A673 (cell line): ENCODE measurements around the gene DPYD. TPM values are rescaled to one million over a fixed set of nuclear protein-coding genes. Genes with fewer than 3 reads are reported as not detected.

ENCODE experiments used
- BruUV-seq: library from RNA; stranded (reverse); fragments of 400-500 nt; replicated peaks from 2 replicates; lab custom pipeline; 2021; lab: Mats Ljungman, UMichigan
- CTCF ChIA-PET: fragments of 300-600 bp; sonication (Branson Sonifier 250); formaldehyde crosslinking; loops from one replicate; lab custom pipeline; 2022; ENCODE audit warnings: antibody characterized with exemption; lab: Charles Lee
- POLR2A ChIA-PET: fragments of 300-600 bp; sonication (Branson Sonifier 250); formaldehyde crosslinking; loops from one replicate; lab custom pipeline; 2022; ENCODE audit warnings: antibody characterized with exemption; ENCODE audit not compliant: low non-redundant PET; lab: Charles Lee
- DNase-seq: peaks from one replicate; pipeline ENCODE4 v3.0.0-alpha.2; 2015; ENCODE audit warnings: low spot score
- H3K27ac ChIP-seq: fragments of 200-600 bp; sonication (generic); 2 replicates; pipeline ENCODE4 v1.5.1; 2016; ENCODE audit warnings: mixed run types, low read depth, mild to moderate bottlenecking, mixed read lengths, antibody characterized with exemption, low read length; ENCODE audit not compliant: poor library complexity, severe bottlenecking
- H3K27me3 ChIP-seq: fragments of 200-600 bp; sonication (generic); replicated peaks from 2 replicates; pipeline ENCODE4 v1.6.1; 2017; ENCODE audit warnings: mixed run types, low read depth, mild to moderate bottlenecking, mixed read lengths, antibody characterized with exemption, low read length; ENCODE audit not compliant: insufficient read depth, poor library complexity
- H3K36me3 ChIP-seq: fragments of 200-600 bp; sonication (generic); 2 replicates; pipeline ENCODE4 v1.6.1; 2016; ENCODE audit warnings: mixed run types, mild to moderate bottlenecking, mixed read lengths, antibody characterized with exemption, low read length; ENCODE audit not compliant: insufficient read depth, poor library complexity, severe bottlenecking
- H3K4me1 ChIP-seq: fragments of 200-600 bp; sonication (generic); 2 replicates; pipeline ENCODE4 v1.6.1; 2017; ENCODE audit warnings: mixed run types, mild to moderate bottlenecking, mixed read lengths, antibody characterized with exemption, low read length; ENCODE audit not compliant: insufficient read depth, poor library complexity, severe bottlenecking
- H3K4me3 ChIP-seq: fragments of 200-600 bp; sonication (generic); 2 replicates; pipeline ENCODE4 v1.5.1; 2016; ENCODE audit warnings: low read depth, mixed run types, mild to moderate bottlenecking, mixed read lengths, low read length; ENCODE audit not compliant: poor library complexity, severe bottlenecking
- H3K9me3 ChIP-seq: fragments of 200-600 bp; sonication (generic); 2 replicates; pipeline ENCODE4 v1.6.1; 2016; ENCODE audit warnings: mixed run types, low read depth, mild to moderate bottlenecking, mixed read lengths, antibody characterized with exemption, low read length; ENCODE audit not compliant: poor library complexity, severe bottlenecking
- EZH2 ChIP-seq: fragments of 200-600 bp; sonication (generic); IDR thresholded peaks from 2 replicates; pipeline ENCODE4 v1.6.1; 2017; ENCODE audit warnings: borderline replicate concordance, low read depth, mild to moderate bottlenecking, mixed read lengths, antibody characterized with exemption, low read length; ENCODE audit not compliant: poor library complexity, severe bottlenecking
- intact Hi-C: fragments of 100-400 bp; cut with micrococcal nuclease; formaldehyde crosslinking; loops from one replicate; pipeline ENCODE4 v1.10.0; 2022; ENCODE audit not compliant: unreplicated experiment
- total RNA-seq: library from RNA; stranded (reverse); gene quantifications from 2 replicates; pipeline ENCODE4 v1.2.3, GENCODE V29; 2021
- TF ChIP-seq, protein P1 (sequence below): fragments of 300-800, 200-600 bp; sonication (generic); conservative IDR thresholded peaks from 2 replicates; pipeline ENCODE4 v1.5.1; 2017; ENCODE audit warnings: low read depth, mild to moderate bottlenecking, antibody characterized with exemption, low read length, moderate library complexity, mixed read lengths

DPYD gene
- total RNA-seq, 1 experiment from 2014 or later = 13.4 TPM

DNA sequence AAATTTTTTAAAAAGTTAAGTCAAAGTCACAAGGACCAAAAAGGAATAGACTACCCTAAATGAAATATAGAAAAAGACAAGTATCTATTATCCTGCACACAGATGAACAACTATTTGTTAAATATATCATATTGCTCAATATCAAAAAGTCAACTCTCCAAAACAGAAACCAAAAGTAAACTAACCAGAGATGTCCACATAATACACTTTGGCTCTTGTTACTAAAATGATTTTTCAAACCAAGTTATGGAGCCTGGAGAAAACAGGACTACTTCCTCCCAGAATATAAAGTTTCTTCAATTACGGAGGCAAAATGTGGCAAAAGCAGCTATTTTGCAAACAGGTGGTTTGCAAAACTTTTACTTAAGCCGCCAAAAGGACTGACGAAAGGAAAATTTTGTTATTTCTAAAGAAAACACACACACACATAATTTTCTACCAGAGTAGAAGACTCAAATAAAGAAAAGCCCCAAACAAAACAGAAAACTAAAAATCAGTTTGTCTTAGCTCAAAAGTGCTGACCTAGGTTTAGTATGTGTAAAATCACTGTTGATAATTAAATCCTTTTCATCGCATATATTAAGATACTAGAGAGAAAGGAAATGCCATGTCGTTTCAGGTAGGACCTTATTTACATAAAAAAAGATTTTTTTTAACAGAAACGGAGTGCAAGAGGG, 1.1 kb downstream of the DPYD start:
- ChIA-PET POLR2A (no interaction called here), CTCF (no interaction called here)
- Histone ChIP-seq H3K9me3 (no peaks in the 10 kb centered on the region), H3K27me3 (no peaks in the 10 kb centered on the region), H3K27ac (peak overlapping the region; percentile 67), H3K4me3 (peak overlapping the region; percentile 84), H3K4me1 (peaks cover 32% of the 10 kb centered on the region), H3K36me3 (no peaks in the 10 kb centered on the region)
- DNase-seq = no peak
- intact Hi-C loops = loop anchor here (5.0 kb wide), 1 partner anchor 128 kb away; no protein-coding TSS in a partner anchor
- no TSS peak for BruUV-seq
- TF ChIP-seq, protein P1, sequence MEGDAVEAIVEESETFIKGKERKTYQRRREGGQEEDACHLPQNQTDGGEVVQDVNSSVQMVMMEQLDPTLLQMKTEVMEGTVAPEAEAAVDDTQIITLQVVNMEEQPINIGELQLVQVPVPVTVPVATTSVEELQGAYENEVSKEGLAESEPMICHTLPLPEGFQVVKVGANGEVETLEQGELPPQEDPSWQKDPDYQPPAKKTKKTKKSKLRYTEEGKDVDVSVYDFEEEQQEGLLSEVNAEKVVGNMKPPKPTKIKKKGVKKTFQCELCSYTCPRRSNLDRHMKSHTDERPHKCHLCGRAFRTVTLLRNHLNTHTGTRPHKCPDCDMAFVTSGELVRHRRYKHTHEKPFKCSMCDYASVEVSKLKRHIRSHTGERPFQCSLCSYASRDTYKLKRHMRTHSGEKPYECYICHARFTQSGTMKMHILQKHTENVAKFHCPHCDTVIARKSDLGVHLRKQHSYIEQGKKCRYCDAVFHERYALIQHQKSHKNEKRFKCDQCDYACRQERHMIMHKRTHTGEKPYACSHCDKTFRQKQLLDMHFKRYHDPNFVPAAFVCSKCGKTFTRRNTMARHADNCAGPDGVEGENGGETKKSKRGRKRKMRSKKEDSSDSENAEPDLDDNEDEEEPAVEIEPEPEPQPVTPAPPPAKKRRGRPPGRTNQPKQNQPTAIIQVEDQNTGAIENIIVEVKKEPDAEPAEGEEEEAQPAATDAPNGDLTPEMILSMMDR = no peak
- no peak for TF ChIP-seq EZH2

DNA sequence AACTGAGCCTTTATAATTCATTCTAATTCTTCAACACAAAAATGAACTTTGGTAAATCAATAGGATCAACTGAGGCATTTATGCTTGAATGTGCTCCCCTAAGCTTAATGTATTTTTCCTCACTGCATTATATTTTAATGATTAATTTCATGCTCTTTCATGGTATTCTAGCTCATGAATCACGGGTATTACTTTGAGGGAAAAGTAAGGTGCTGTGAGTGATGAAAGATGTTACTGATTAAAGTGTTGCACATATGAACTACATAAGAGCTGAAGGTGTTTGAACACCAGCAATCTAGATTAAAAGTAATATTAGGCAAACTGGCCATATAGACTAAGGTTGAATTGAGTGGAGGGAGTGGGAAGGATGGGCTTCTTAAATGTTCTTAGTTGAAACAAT, 1.9 kb downstream of the DPYD start:
- Histone ChIP-seq H3K9me3 (no peaks in the 10 kb centered on the region), H3K4me1 (peaks cover 39% of the 10 kb centered on the region), H3K4me3 (peak overlapping the region; percentile 84), H3K36me3 (no peaks in the 10 kb centered on the region), H3K27me3 (no peaks in the 10 kb centered on the region), H3K27ac (no peak overlapping the region)
- no peak for DNase-seq
- TSS peak; percentile 24 for BruUV-seq
- intact Hi-C loops = no loop called here
- TF ChIP-seq, protein P1 = no peak
- no peak for TF ChIP-seq EZH2
- ChIA-PET POLR2A (no interaction called here), CTCF (no interaction called here)

DNA sequence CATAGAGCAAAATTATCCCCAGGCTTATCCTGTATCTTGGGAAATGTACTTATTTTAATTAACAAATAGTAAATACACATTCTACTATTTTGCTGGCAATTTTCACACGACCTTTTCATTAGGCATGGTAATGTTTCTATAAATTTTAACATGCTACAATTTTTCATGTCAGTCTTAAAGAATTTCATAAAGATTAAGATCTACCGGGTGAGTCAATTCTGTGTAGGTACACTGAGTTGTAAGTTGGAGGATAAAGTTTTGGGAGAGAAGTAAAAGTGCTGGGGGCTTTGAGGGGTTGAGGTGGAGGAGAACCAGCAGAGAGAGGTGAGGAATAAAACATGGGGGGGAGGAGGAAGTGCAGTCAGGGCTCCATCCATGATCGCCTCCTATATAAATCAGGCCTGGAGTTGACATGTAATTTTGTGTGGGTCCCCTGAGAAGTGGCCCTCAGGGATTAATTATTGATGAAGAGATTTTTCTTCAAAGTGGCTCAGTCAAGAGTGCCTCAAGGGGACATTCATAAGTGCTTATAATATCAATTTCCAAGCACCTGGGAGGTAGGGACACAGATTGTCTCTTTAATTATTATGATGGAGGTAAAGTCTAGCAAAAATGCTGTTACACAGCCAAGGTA, 7.2 kb downstream of the DPYD start:
- TF ChIP-seq EZH2 = no peak
- TF ChIP-seq, protein P1 = no peak
- H3K9me3 ChIP-seq = no peaks in the 10 kb centered on the region
- CTCF ChIA-PET = no interaction called here
- H3K4me1 ChIP-seq = peaks cover 69% of the 10 kb centered on the region
- intact Hi-C loops = no loop called here
- H3K27ac ChIP-seq = no peak overlapping the region
- no TSS peak for BruUV-seq
- H3K4me3 ChIP-seq = no peak overlapping the region
- H3K27me3 ChIP-seq = no peaks in the 10 kb centered on the region
- POLR2A ChIA-PET = no interaction called here
- no peak for DNase-seq
- no peaks in the 10 kb centered on the region for H3K36me3 ChIP-seq
